ENCODE measurements around the gene ZBTB21.

GRCh38 chr21:42000908-42001307 is 9.3 kb downstream of the ZBTB21 start:
- TF ChIP-seq CTCF (IDR thresholded peaks at IDR 0.05): no peak
- TF ChIP-seq RCOR1 (IDR thresholded peaks at IDR 0.05; ENCODE audit: low read length): no peak
- no peak for TF ChIP-seq EP300 (IDR thresholded peaks at IDR 0.05; ENCODE audit: borderline replicate concordance in 1 of 2, low read depth in 1 of 2, low read length in 1 of 2)
- no peak for TF ChIP-seq GABPA (IDR thresholded peaks at IDR 0.05; ENCODE audit: low read depth)
- TF ChIP-seq NFIC (IDR thresholded peaks at IDR 0.05; ENCODE audit: borderline replicate concordance): no peak
- no peak for TF ChIP-seq YY1 (IDR thresholded peaks at IDR 0.05; ENCODE audit: low read depth)
- TF ChIP-seq FOXM1 (IDR thresholded peaks at IDR 0.05; ENCODE audit: low read depth): no peak
- TF ChIP-seq POLR2AphosphoS5 (IDR thresholded peaks at IDR 0.05; ENCODE audit: low read depth, low read length): no peak
- no peak for TF ChIP-seq SMC3 (IDR thresholded peaks at IDR 0.05; ENCODE audit: low read depth, low read length)
- no peak for TF ChIP-seq RAD21 (IDR thresholded peaks at IDR 0.05; ENCODE audit: low read length)
- TF ChIP-seq RXRA (IDR thresholded peaks at IDR 0.05; ENCODE audit: borderline replicate concordance, low read depth): no peak
- TF ChIP-seq NRF1 (IDR thresholded peaks at IDR 0.05; ENCODE audit: low read depth, low read length): no peak
